Measurements from ENCODE around the gene MYEF2.
A peak's percentile ranks its signal among the peaks of the same experiment; 100 is the strongest.

MYEF2 gene

GRCh38 chr15:48177766-48178647 is at the start of gene MYEF2:
Gene MYEF2, minus strand, starts transcription at chr15:48178295. Its CDS starts 58 bp downstream, at chr15:48178237.
- DNase-seq (ENCODE audit: low spot score) = peak; percentile 74

- no peak for DNase-seq (ENCODE audit: low spot score)
Measured at GRCh38 chr15:48225771-48226170, 47.7 kb upstream of the MYEF2 start.

- no peak for DNase-seq (ENCODE audit: low spot score)
Measured at GRCh38 chr15:48222627-48223026, 44.5 kb upstream of the MYEF2 start.

- DNase-seq (ENCODE audit: low spot score) = no peak
Measured at GRCh38 chr15:48221885-48222284, 43.8 kb upstream of the MYEF2 start.

- DNase-seq (ENCODE audit: low spot score) = no peak
Measured at GRCh38 chr15:48221261-48221660, 43.2 kb upstream of the MYEF2 start.

- no peak for DNase-seq (ENCODE audit: low spot score)
Measured at GRCh38 chr15:48205981-48206380, 27.9 kb upstream of the MYEF2 start, which contains the start of gene SLC12A1. Gene SLC12A1, plus strand, starts transcription at chr15:48206302. Its CDS starts 1,418 bp downstream, at chr15:48207720.

GRCh38 chr15:48202068-48202467 is 24.0 kb upstream of the MYEF2 start:
- DNase-seq (ENCODE audit: low spot score) = no peak

GRCh38 chr15:48191574-48192225 is 13.6 kb upstream of the MYEF2 start, which contains the start of gene CTXN2:
Gene CTXN2, plus strand, starts transcription at chr15:48191665. Its CDS starts 9,636 bp downstream, at chr15:48201301.
- DNase-seq (ENCODE audit: low spot score) = no peak

GRCh38 chr15:48190932-48191573 is 13.0 kb upstream of the MYEF2 start:
- peak; percentile 33 for DNase-seq (ENCODE audit: low spot score)

GRCh38 chr15:48186271-48186670 is 8.2 kb upstream of the MYEF2 start:
- no peak for DNase-seq (ENCODE audit: low spot score)

- no peak for DNase-seq (ENCODE audit: low spot score)
Measured at GRCh38 chr15:48185529-48185928, 7.4 kb upstream of the MYEF2 start.

GRCh38 chr15:48182749-48183148 is 4.7 kb upstream of the MYEF2 start:
- DNase-seq (ENCODE audit: low spot score) = no peak

- no peak for DNase-seq (ENCODE audit: low spot score)
Measured at GRCh38 chr15:48178648-48178931, 495 bp upstream of the MYEF2 start.

GRCh38 chr15:48177383-48177765 is 721 bp downstream of the MYEF2 start:
- peak; percentile 19 for DNase-seq (ENCODE audit: low spot score)

- no peak for DNase-seq (ENCODE audit: low spot score)
Measured at GRCh38 chr15:48176957-48177356, 1.1 kb downstream of the MYEF2 start.

- DNase-seq (ENCODE audit: low spot score) = no peak
Measured at GRCh38 chr15:48176112-48176511, 2.0 kb downstream of the MYEF2 start.

- DNase-seq (ENCODE audit: low spot score) = peak; percentile 1
Measured at GRCh38 chr15:48175126-48175525, 3.0 kb downstream of the MYEF2 start.

- no peak for DNase-seq (ENCODE audit: low spot score)
Measured at GRCh38 chr15:48170981-48171380, 7.1 kb downstream of the MYEF2 start.

- DNase-seq (ENCODE audit: low spot score) = no peak
Measured at GRCh38 chr15:48168616-48169015, 9.5 kb downstream of the MYEF2 start.

GRCh38 chr15:48153526-48153925 is 24.6 kb downstream of the MYEF2 start:
- no peak for DNase-seq (ENCODE audit: low spot score)

- DNase-seq (ENCODE audit: low spot score) = no peak
Measured at GRCh38 chr15:48149858-48150257, 28.2 kb downstream of the MYEF2 start.

GRCh38 chr15:48147358-48147757 is 30.7 kb downstream of the MYEF2 start:
- no peak for DNase-seq (ENCODE audit: low spot score)

- DNase-seq (ENCODE audit: low spot score) = no peak
Measured at GRCh38 chr15:48145923-48146322, 32.2 kb downstream of the MYEF2 start.

Measured in activated CD4-positive, alpha-beta T cell treated with anti-CD3 and anti-CD28 coated beads, Interleukin-2, Interleukin-4, amounts not matched to agents 100 ng/mL and 50 ng/mL, durations not matched to agents 16 hours and 8 hours (primary cell).